GM12801 (cell line): ENCODE results near the gene IKBIP.

ENCODE experiments used
- CTCF ChIP-seq: IDR thresholded peaks from one replicate; pipeline ENCODE4 v1.5.1; 2011; ENCODE audit warnings: control low read depth; ENCODE audit not compliant: insufficient read length; ENCODE audit errors: extremely low read depth

IKBIP gene

GRCh38 chr12:98644712-98645571, at the start of gene IKBIP, which contains the start of gene APAF1:
Gene IKBIP (minus strand): TSS chr12:98644788. CDS start chr12:98644701, 87 bp downstream.
Gene APAF1 (plus strand): TSS chr12:98645290. CDS start chr12:98648360, 3,070 bp downstream.
- TF ChIP-seq CTCF = no peak

GRCh38 chr12:98691351-98691750, 46.8 kb upstream of the IKBIP start:
- no peak for TF ChIP-seq CTCF

GRCh38 chr12:98686603-98687002, 42.0 kb upstream of the IKBIP start:
- TF ChIP-seq CTCF = no peak

- no peak for TF ChIP-seq CTCF
Measured at GRCh38 chr12:98684199-98684598, 39.6 kb upstream of the IKBIP start.

GRCh38 chr12:98679611-98680005, 35.0 kb upstream of the IKBIP start:
- TF ChIP-seq CTCF = no peak

- no peak for TF ChIP-seq CTCF
Measured at GRCh38 chr12:98678946-98679610, 34.5 kb upstream of the IKBIP start.

GRCh38 chr12:98678236-98678945, 33.8 kb upstream of the IKBIP start:
- no peak for TF ChIP-seq CTCF
